NCI-H524 treated with DMSO at 0.1 percent for 48 hours (cell line): ENCODE data around the gene MARK3.

ENCODE experiments used
- DNase-seq: peaks from one replicate; lab custom pipeline; 2025; lab: John Stamatoyannopoulos, UW

The MARK3 gene

GRCh38 chr14:103367995-103368394 lies 17.2 kb upstream of the MARK3 start:
- DNase-seq, result no peak

- no peak for DNase-seq
Observed at GRCh38 chr14:103370087-103370486, 15.1 kb upstream of the MARK3 start.

- DNase-seq, result no peak
Observed at GRCh38 chr14:103372017-103372416, 13.2 kb upstream of the MARK3 start.

GRCh38 chr14:103372552-103373304 lies 12.5 kb upstream of the MARK3 start:
- DNase-seq, result no peak

DNA sequence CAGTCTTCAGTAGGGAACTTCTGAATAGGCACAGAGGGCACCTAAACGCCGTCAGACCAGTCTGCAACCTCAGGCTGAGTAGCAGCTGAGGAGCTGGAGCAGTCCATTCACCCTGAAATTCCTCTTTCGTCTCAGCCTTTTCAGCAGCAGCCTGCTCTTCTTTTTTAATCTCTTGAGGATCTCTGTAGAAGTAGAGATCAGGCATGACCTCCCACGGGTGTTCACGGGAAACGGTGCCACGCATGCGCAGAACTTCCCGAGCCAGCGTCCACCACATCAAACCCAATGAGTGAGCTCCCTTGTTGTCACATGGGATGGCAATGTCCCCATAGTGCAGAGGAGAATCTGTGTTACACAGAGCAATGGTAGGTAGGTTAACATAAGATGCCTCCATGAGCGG lies 11.1 kb upstream of the MARK3 start:
- DNase-seq, result no peak

- no peak for DNase-seq
Observed at GRCh38 chr14:103377522-103378037, 7.6 kb upstream of the MARK3 start.

- DNase-seq, result no peak
Observed at GRCh38 chr14:103378038-103378854, 7.0 kb upstream of the MARK3 start.

- DNase-seq, result no peak
Observed at GRCh38 chr14:103380719-103381377, 4.4 kb upstream of the MARK3 start.

DNA sequence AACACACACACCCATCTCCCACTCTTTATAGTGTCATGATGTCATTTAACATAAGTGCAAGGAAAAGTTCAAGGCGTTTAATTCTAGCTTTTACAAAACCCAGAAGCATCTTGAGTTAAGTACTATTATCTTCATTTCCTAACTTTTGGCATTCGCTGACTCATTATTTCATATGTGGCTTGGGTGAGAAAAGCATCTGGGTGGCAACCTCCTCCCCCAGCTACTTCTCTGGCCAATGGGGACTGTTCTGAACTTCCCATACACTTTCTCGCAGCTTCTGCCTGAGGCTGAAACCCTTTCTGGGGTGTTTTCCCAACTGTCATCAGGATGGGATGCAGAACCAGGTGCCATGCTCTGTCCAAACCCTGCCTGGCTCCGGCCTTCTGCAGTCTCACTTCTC lies 2.8 kb upstream of the MARK3 start:
- DNase-seq, result no peak

- no peak for DNase-seq
Observed at GRCh38 chr14:103384450-103385151, 614 bp upstream of the MARK3 start.

DNA sequence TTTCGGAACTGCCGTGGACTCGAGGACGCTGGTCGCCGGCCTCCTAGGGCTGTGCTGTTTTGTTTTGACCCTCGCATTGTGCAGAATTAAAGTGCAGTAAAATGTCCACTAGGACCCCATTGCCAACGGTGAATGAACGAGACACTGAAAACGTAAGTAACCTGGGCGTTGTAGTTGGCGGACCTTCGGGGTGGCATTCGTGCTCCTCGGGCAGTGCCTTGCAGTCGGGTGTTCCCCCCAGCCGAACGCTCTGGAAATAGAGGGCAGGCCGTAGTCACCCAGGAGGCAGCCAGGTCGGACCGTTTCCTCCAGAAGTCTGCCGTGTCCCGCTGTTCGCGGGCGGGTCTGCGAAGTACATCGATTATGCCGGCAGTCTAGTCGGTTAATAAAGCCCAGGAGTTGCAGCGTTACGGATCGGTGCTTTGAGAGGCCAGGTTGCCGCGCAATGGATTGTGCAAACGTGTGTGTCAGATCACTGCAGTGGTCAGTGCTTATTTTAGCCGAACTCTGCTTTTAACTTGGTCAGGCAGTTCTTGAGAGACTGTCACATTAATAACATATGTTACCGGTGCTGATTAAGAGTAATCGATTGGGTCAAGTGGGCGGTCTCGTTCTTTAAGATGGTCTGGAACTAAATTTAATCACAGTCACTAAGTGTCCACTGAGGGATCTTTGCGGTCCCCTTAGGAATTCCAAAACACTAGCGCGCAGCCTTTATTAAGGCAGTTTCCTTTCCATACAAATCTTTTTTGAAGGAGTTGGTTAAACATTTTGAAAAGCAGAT lies 906 bp downstream of the MARK3 start:
- DNase-seq, result no peak

DNA sequence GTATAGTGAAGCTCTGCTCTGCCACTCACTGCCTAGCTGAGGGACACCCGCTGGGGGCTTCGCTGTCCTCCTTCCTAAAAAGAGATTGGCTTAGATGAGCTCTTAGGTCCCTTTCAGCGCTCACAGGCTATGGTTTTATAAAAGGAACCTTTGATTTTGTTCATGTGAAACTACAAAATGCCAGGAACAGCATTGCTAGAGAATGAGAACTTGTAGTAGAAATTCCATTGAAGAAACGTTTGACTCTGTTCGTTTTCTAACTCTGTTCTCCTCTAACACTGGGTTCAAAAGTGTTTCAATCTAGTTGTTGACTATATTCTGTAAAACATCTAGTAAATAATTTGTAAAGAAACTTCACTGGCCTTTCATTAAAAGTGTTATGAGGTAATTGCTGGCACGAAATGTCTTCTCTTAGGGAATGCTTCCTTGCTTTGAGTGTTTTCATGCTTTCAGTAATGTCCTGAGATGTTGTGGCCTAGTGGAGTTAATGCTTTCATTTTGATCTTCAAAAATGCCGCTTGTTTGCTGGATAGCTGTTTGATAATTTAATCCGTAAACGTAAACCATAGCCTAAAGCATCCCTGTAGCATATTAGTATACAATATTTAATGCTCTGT lies 1.6 kb downstream of the MARK3 start:
- no peak for DNase-seq

DNA sequence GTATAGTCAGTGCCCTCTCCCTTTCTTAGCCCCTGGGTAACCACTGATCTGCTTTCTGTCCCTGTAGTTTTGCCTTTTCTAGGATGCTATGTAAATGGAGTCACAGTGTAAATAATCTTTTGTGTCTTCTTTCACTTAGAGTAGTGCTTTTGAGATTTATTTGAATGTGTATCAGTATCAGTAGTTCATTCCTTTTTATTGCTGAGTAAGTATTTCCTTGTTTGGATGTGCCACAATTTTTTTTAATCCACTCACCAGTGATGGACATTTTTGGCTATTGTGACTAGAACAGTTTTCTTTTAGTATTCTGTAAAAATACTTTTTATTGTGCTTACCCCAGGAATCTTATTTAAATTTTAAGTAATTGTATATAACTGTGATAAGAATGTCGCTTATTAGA lies 3.4 kb downstream of the MARK3 start:
- no peak for DNase-seq

DNA sequence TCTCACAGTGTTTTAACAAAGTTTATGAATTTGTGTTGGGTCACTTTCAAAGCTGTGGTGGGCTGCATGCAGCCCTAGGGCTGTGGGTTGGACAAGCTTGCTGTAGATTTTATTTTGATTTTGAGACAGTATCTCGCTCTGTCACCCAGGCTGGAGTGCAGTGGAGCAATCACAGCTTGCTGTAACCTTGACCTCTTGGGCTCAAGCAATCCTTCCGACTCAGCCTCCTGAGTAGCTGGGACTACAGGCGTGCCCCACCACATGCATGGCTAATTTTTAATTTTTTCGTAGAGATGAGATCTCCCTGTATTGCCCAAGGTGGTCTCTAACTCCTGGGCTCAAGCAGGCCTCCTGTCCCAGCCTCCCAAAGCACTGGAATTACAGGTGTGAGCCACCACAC lies 5.4 kb downstream of the MARK3 start:
- DNase-seq, result no peak

DNA sequence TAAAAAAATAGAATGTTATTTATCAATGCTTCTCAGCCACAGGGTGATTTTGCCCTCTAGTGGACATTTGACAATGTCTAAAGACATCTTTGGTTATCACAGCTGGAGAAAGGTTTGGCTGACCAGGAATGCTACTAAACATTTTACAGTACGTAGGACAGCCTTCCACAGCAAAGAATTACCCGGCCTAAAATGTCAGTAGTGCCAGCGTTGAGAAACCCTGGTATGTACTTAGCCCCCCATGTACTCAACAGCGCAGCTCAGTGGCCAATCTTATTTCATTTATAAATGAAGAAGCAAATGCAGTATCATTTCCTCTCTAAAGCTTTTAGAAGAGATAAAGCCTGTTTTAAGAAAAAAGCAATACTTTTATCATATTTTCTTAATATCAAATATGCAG lies 5.8 kb downstream of the MARK3 start:
- no peak for DNase-seq

DNA sequence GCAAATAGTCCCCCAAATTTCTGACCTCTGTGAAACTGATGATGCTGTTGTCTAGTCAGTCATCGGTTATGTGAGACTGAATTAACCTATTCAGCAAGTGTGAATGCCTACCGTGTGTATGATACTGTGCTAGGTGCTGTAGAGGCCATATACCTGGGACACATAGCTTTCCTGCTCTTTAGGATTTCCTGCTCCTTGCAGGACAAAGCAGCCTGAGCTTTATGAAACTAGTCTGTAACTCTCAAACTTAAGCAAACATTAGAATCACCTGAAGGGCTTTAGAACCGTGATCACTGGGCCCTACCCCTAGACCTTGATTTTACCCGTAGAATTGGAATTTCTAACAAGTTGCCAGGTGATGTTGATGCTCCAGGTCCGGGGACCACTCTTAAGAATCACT lies 6.9 kb downstream of the MARK3 start:
- no peak for DNase-seq

GRCh38 chr14:103392572-103392971 lies 7.4 kb downstream of the MARK3 start:
- no peak for DNase-seq

DNA sequence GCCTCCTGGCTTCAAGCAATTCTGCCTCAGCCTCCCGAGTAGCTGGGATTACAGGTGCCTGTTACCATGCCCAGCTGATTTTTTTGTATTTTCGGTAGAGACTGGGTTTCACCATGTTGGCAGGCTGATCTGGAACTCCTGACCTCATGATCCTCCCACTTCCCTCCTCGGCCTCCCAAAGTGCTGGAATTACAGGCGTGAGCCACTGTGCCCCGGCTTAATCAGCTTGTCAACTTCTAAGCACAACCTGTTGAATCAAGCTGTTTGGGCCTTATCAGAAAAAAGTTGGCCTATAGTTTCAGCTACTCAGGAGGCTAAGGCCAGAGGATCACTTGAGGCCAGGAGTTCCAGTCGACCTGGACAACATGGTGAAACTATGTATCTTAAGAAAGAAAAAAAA lies 7.9 kb downstream of the MARK3 start:
- DNase-seq, result no peak

- no peak for DNase-seq
Observed at GRCh38 chr14:103393676-103394626, 8.7 kb downstream of the MARK3 start.

GRCh38 chr14:103395244-103395643 lies 10.0 kb downstream of the MARK3 start:
- no peak for DNase-seq
